Endothelial cell (in vitro differentiated cells): ENCODE data around the gene DUSP6. TPM values are rescaled to one million over a fixed set of nuclear protein-coding genes. Genes with fewer than 3 reads are reported as not detected.

Source experiments
- DNase-seq: peaks from one replicate; pipeline ENCODE4 v3.0.0; 2021; ENCODE audit warnings: low spot score
- H3K27ac Mint-ChIP-seq: one replicate; pipeline ENCODE4 v1.8.0; 2021; ENCODE audit warnings: mixed read lengths, inconsistent platforms; ENCODE audit not compliant: unreplicated experiment
- H3K27me3 Mint-ChIP-seq: one replicate; pipeline ENCODE4 v1.8.0; 2021; ENCODE audit warnings: mild to moderate bottlenecking, moderate library complexity, mixed read lengths, inconsistent platforms; ENCODE audit not compliant: unreplicated experiment
- H3K36me3 Mint-ChIP-seq: one replicate; pipeline ENCODE4 v1.8.0; 2021; ENCODE audit warnings: mild to moderate bottlenecking, low read depth, mixed read lengths, inconsistent platforms; ENCODE audit not compliant: unreplicated experiment
- H3K4me1 Mint-ChIP-seq: one replicate; pipeline ENCODE4 v1.8.0; 2021; ENCODE audit warnings: mild to moderate bottlenecking, mixed read lengths, inconsistent platforms; ENCODE audit not compliant: unreplicated experiment
- H3K4me3 Mint-ChIP-seq: one replicate; pipeline ENCODE4 v1.8.0; 2021; ENCODE audit warnings: mild to moderate bottlenecking, mixed read lengths, inconsistent platforms; ENCODE audit not compliant: unreplicated experiment
- H3K9me3 Mint-ChIP-seq: one replicate; pipeline ENCODE4 v1.8.0; 2021; ENCODE audit warnings: mixed read lengths, inconsistent platforms; ENCODE audit not compliant: unreplicated experiment
- CTCF ChIP-seq: fragments of 200-600 bp; sonication (generic); IDR thresholded peaks from one replicate; pipeline ENCODE4 v1.5.0; 2021; ENCODE audit warnings: antibody characterized with exemption; ENCODE audit not compliant: unreplicated experiment
- total RNA-seq: library from RNA; stranded (reverse); fragmentation: NEBNext Ultra II Directional; extraction: Animal tissue kit (Norgen Biotek cat#: 25700); gene quantifications from one replicate; pipeline ENCODE4 v1.2.1, GENCODE V29; 2021; ENCODE audit not compliant: unreplicated experiment

Gene DUSP6
- total RNA-seq, 1 donor from 2014 or later = 232 TPM

GRCh38 chr12:89376844-89377243, 24.5 kb upstream of the DUSP6 start:
- TF ChIP-seq CTCF = no peak
- Mint-ChIP-seq H3K27me3 (peaks cover 2% of the 10 kb centered on the region), H3K36me3 (peaks cover 6% of the 10 kb centered on the region), H3K4me3 (no peak overlapping the region), H3K4me1 (peaks cover 18% of the 10 kb centered on the region), H3K9me3 (no peaks in the 10 kb centered on the region), H3K27ac (no peak overlapping the region)
- DNase-seq = no peak

GRCh38 chr12:89376202-89376529, 23.9 kb upstream of the DUSP6 start:
- H3K4me1 Mint-ChIP-seq = peaks cover 18% of the 10 kb centered on the region
- no peak for DNase-seq
- TF ChIP-seq CTCF = no peak
- no peaks in the 10 kb centered on the region for H3K9me3 Mint-ChIP-seq
- H3K36me3 Mint-ChIP-seq = peaks cover 6% of the 10 kb centered on the region
- peaks cover 2% of the 10 kb centered on the region for H3K27me3 Mint-ChIP-seq
- H3K27ac Mint-ChIP-seq = no peak overlapping the region
- H3K4me3 Mint-ChIP-seq = no peak overlapping the region

GRCh38 chr12:89373763-89374572, 21.7 kb upstream of the DUSP6 start:
- H3K27ac Mint-ChIP-seq = no peak overlapping the region

GRCh38 chr12:89372584-89373370, 20.5 kb upstream of the DUSP6 start:
- Mint-ChIP-seq H3K4me3 (no peak overlapping the region), H3K36me3 (peaks cover 3% of the 10 kb centered on the region), H3K9me3 (no peaks in the 10 kb centered on the region), H3K27ac (no peak overlapping the region), H3K27me3 (peaks cover 5% of the 10 kb centered on the region), H3K4me1 (peaks cover 21% of the 10 kb centered on the region)
- no peak for TF ChIP-seq CTCF
- no peak for DNase-seq

More at GRCh38 chr12:89373763-89374572, 21.7 kb upstream of the DUSP6 start:
- TF ChIP-seq CTCF = no peak
- H3K4me1 Mint-ChIP-seq = peaks cover 21% of the 10 kb centered on the region
- no peak overlapping the region for H3K4me3 Mint-ChIP-seq
- no peaks in the 10 kb centered on the region for H3K9me3 Mint-ChIP-seq
- peaks cover 6% of the 10 kb centered on the region for H3K36me3 Mint-ChIP-seq
- H3K27me3 Mint-ChIP-seq = peaks cover 5% of the 10 kb centered on the region
- no peak for DNase-seq

- Mint-ChIP-seq H3K27ac (no peak overlapping the region), H3K27me3 (peaks cover 3% of the 10 kb centered on the region), H3K36me3 (no peaks in the 10 kb centered on the region), H3K4me1 (peaks cover 14% of the 10 kb centered on the region), H3K4me3 (no peak overlapping the region), H3K9me3 (no peaks in the 10 kb centered on the region)
- no peak for DNase-seq
- TF ChIP-seq CTCF = no peak
Observed at GRCh38 chr12:89370850-89371249, 18.5 kb upstream of the DUSP6 start.
